SKM-1 treated with dmso at 0.1 percent for 144 hours (cell line): ENCODE data around the gene ARHGAP42.
"Not testable (repeated sequence)": the region's sequence is repeated elsewhere in the genome, so short reads cannot be mapped to it uniquely, and the experiment has no call there.

ENCODE experiments used
- DNase-seq: peaks from one replicate; lab custom pipeline; 2025; ENCODE audit not compliant: unreplicated experiment; lab: John Stamatoyannopoulos, UW

Gene ARHGAP42

GRCh38 chr11:100716838-100717237 is 29.8 kb downstream of the ARHGAP42 start:
- no peak for DNase-seq

GRCh38 chr11:100719362-100719761 is 32.3 kb downstream of the ARHGAP42 start:
- DNase-seq, result no peak

GRCh38 chr11:100719809-100720221 is 32.7 kb downstream of the ARHGAP42 start:
- DNase-seq, result no peak

- DNase-seq, result no peak
Observed at GRCh38 chr11:100726680-100727079, 39.6 kb downstream of the ARHGAP42 start.

- no peak for DNase-seq
Observed at GRCh38 chr11:100727410-100727809, 40.3 kb downstream of the ARHGAP42 start.

- DNase-seq, result no peak
Observed at GRCh38 chr11:100730266-100730665, 43.2 kb downstream of the ARHGAP42 start.

GRCh38 chr11:100731471-100731870 is 44.4 kb downstream of the ARHGAP42 start:
- no peak for DNase-seq

GRCh38 chr11:100732949-100733348 is 45.9 kb downstream of the ARHGAP42 start:
- no peak for DNase-seq

GRCh38 chr11:100734743-100735527 is 47.8 kb downstream of the ARHGAP42 start:
- DNase-seq, result no peak

GRCh38 chr11:100735949-100736675 is 49.0 kb downstream of the ARHGAP42 start:
- DNase-seq, result no peak

GRCh38 chr11:100738701-100739270 is 51.7 kb downstream of the ARHGAP42 start:
- DNase-seq, result no peak

- DNase-seq, result no peak
Observed at GRCh38 chr11:100739666-100740065, 52.6 kb downstream of the ARHGAP42 start.

GRCh38 chr11:100740440-100740839 is 53.4 kb downstream of the ARHGAP42 start:
- no peak for DNase-seq

GRCh38 chr11:100741866-100742625 is 55.0 kb downstream of the ARHGAP42 start:
- DNase-seq, result peak; percentile 53

- DNase-seq, result no peak
Observed at GRCh38 chr11:100746448-100746847, 59.4 kb downstream of the ARHGAP42 start.

- no peak for DNase-seq
Observed at GRCh38 chr11:100748153-100748552, 61.1 kb downstream of the ARHGAP42 start.

- DNase-seq, result not testable (repeated sequence)
Observed at GRCh38 chr11:100749887-100750565, 62.9 kb downstream of the ARHGAP42 start.

- DNase-seq, result not testable (repeated sequence)
Observed at GRCh38 chr11:100750566-100750891, 63.4 kb downstream of the ARHGAP42 start.

GRCh38 chr11:100752371-100753171 is 65.5 kb downstream of the ARHGAP42 start:
- DNase-seq, result no peak

GRCh38 chr11:100753172-100753543 is 66.1 kb downstream of the ARHGAP42 start:
- DNase-seq, result no peak
